Amygdala (tissue), 56 donors: ENCODE data around the gene PSMC3.

Experiments
- DNase-seq, 56 donors: peaks; one replicate each; lab custom pipeline; 2025; lab: John Stamatoyannopoulos, UW

PSMC3 gene

GRCh38 chr11:47379317-47379716, 46.9 kb downstream of the PSMC3 start:
- no peak for DNase-seq

- no peak for DNase-seq
Observed at GRCh38 chr11:47378836-47379170, 47.4 kb downstream of the PSMC3 start.

GRCh38 chr11:47378010-47378835, 48.0 kb downstream of the PSMC3 start, which contains the start of gene SPI1:
SPI1 (minus strand) TSS chr11:47378547; CDS start chr11:47378353, 194 bp downstream.
- DNase-seq: peak in 14 of 56 donors; percentile 17 to 61 (median 33)

- no peak for DNase-seq
Observed at GRCh38 chr11:47377571-47378009, 48.6 kb downstream of the PSMC3 start.

GRCh38 chr11:47376525-47377371, 49.5 kb downstream of the PSMC3 start:
- DNase-seq: peak in 4 of 56 donors; percentile 14 to 33 (median 26)

- no peak for DNase-seq
Observed at GRCh38 chr11:47376107-47376524, 50.1 kb downstream of the PSMC3 start.

- no peak for DNase-seq
Observed at GRCh38 chr11:47375546-47376085, 50.6 kb downstream of the PSMC3 start.

GRCh38 chr11:47375020-47375419, 51.2 kb downstream of the PSMC3 start:
- no peak for DNase-seq

GRCh38 chr11:47374720-47375019, 51.6 kb downstream of the PSMC3 start:
- DNase-seq: no peak

GRCh38 chr11:47373876-47374719, 52.1 kb downstream of the PSMC3 start:
- peak in 40 of 56 donors; percentile 12 to 86 (median 54) for DNase-seq

GRCh38 chr11:47372422-47372821, 53.8 kb downstream of the PSMC3 start:
- no peak for DNase-seq

GRCh38 chr11:47369676-47370075, 56.6 kb downstream of the PSMC3 start:
- DNase-seq: no peak
